MM.1S (cell line): Measurements from ENCODE around the gene GSN.

Experiments used
- DNase-seq: peaks from one replicate; pipeline ENCODE4 v3.0.0-alpha.2; 2015
- H2AFZ ChIP-seq: fragments of 300-600 bp; sonication (generic); 2 replicates; pipeline ENCODE4 v1.6.0; 2016; ENCODE audit warnings: antibody characterized with exemption, low read length
- H3F3A ChIP-seq: fragments of 300-600 bp; sonication (generic); 2 replicates; pipeline ENCODE4 v1.6.1; 2016; ENCODE audit warnings: mild to moderate bottlenecking, antibody characterized with exemption, low read length, moderate library complexity, mixed read lengths; ENCODE audit not compliant: insufficient read depth
- H3K27ac ChIP-seq: fragments of 300-600 bp; sonication (generic); 2 replicates; pipeline ENCODE4 v1.5.1; 2016; ENCODE audit warnings: mild to moderate bottlenecking, low read length
- H3K27me3 ChIP-seq: fragments of 300-600 bp; sonication (generic); replicated peaks from 2 replicates; pipeline ENCODE4 v1.6.0; 2016; ENCODE audit warnings: low read length; ENCODE audit not compliant: insufficient read depth
- H3K36me3 ChIP-seq: fragments of 300-600 bp; sonication (generic); replicated peaks from 2 replicates; pipeline ENCODE4 v1.6.1; 2016; ENCODE audit warnings: mild to moderate bottlenecking, low read length, mixed read lengths; ENCODE audit not compliant: insufficient read depth
- H3K4me1 ChIP-seq: fragments of 300-600 bp; sonication (generic); 2 replicates; pipeline ENCODE4 v1.6.1; 2016; ENCODE audit warnings: low read length, mixed read lengths
- H3K4me2 ChIP-seq: fragments of 300-600 bp; sonication (generic); 2 replicates; pipeline ENCODE4 v1.6.0; 2016; ENCODE audit warnings: low read depth, low read length
- H3K4me3 ChIP-seq: fragments of 300-600 bp; sonication (generic); 2 replicates; pipeline ENCODE4 v1.5.1; 2016; ENCODE audit warnings: low read length, mixed read lengths
- H3K79me2 ChIP-seq: fragments of 300-600 bp; sonication (generic); 2 replicates; pipeline ENCODE4 v1.6.1; 2016; ENCODE audit warnings: mixed run types, low read length, mixed read lengths
- H3K9ac ChIP-seq: fragments of 300-600 bp; sonication (generic); 2 replicates; pipeline ENCODE4 v1.6.1; 2016; ENCODE audit warnings: low read length, mixed read lengths
- H3K9me2 ChIP-seq: fragments of 300-600 bp; sonication (generic); replicated peaks from 2 replicates; pipeline ENCODE4 v1.6.1; 2016; ENCODE audit warnings: mild to moderate bottlenecking, low read length, mixed read lengths; ENCODE audit not compliant: insufficient read depth
- H3K9me3 ChIP-seq: fragments of 300-600 bp; sonication (generic); replicated peaks from 2 replicates; pipeline ENCODE4 v1.6.1; 2016; ENCODE audit warnings: mild to moderate bottlenecking, low read length, mixed read lengths; ENCODE audit not compliant: insufficient read depth
- H4K20me1 ChIP-seq: fragments of 300-600 bp; sonication (generic); 2 replicates; pipeline ENCODE4 v1.6.1; 2016; ENCODE audit warnings: mild to moderate bottlenecking, low read length, moderate library complexity, mixed read lengths; ENCODE audit not compliant: insufficient read depth
- EZH2 ChIP-seq: fragments of 300-600 bp; sonication (generic); optimal IDR thresholded peaks from 2 replicates; pipeline ENCODE3; 2017; ENCODE audit warnings: low read depth, mild to moderate bottlenecking, antibody characterized with exemption, low read length, mixed read lengths
- EZH2phosphoT487 ChIP-seq: fragments of 300-600 bp; sonication (generic); IDR thresholded peaks from 2 replicates; pipeline ENCODE4 v1.6.1; 2018; ENCODE audit warnings: antibody characterized with exemption, low read length
- TF ChIP-seq, protein P1 (sequence below): fragments of 300-600 bp; sonication (generic); IDR thresholded peaks from 2 replicates; pipeline ENCODE4 v1.5.1; 2016; ENCODE audit warnings: antibody characterized with exemption, low read length, mixed read lengths

The GSN gene

DNA sequence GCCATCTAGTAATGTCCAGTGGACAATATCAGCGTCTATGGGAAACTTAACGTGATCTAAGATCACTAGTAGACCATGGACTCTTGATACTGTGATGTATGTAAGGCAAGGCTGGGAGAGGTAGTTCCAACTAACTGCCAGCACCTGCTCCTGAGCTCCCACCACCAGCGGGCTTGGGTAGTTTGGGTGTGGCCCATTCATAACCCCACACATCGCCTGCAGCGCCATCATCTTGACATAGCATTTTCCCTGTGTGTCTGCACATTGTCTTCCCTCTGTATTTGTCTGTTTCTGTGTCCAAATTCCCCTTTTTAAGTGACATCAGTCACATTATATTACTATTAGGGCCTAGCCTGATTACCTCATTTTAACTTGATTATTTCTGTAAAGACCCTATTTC, 28.1 kb upstream of the GSN start:
- Histone ChIP-seq H4K20me1 (no peaks in the 10 kb centered on the region), H3K79me2 (no peaks in the 10 kb centered on the region), H3K9me3 (no peaks in the 10 kb centered on the region), H3F3A (no peaks in the 10 kb centered on the region), H2AFZ (no peak overlapping the region), H3K36me3 (no peaks in the 10 kb centered on the region), H3K4me1 (no peaks in the 10 kb centered on the region), H3K4me3 (no peak overlapping the region), H3K9ac (no peak overlapping the region), H3K27me3 (no peaks in the 10 kb centered on the region), H3K27ac (no peak overlapping the region), H3K9me2 (no peaks in the 10 kb centered on the region), H3K4me2 (no peak overlapping the region)
- DNase-seq: no peak
- TF ChIP-seq EZH2phosphoT487 (no peak), EZH2 (no peak)
- TF ChIP-seq, protein P1, sequence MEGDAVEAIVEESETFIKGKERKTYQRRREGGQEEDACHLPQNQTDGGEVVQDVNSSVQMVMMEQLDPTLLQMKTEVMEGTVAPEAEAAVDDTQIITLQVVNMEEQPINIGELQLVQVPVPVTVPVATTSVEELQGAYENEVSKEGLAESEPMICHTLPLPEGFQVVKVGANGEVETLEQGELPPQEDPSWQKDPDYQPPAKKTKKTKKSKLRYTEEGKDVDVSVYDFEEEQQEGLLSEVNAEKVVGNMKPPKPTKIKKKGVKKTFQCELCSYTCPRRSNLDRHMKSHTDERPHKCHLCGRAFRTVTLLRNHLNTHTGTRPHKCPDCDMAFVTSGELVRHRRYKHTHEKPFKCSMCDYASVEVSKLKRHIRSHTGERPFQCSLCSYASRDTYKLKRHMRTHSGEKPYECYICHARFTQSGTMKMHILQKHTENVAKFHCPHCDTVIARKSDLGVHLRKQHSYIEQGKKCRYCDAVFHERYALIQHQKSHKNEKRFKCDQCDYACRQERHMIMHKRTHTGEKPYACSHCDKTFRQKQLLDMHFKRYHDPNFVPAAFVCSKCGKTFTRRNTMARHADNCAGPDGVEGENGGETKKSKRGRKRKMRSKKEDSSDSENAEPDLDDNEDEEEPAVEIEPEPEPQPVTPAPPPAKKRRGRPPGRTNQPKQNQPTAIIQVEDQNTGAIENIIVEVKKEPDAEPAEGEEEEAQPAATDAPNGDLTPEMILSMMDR: no peak

DNA sequence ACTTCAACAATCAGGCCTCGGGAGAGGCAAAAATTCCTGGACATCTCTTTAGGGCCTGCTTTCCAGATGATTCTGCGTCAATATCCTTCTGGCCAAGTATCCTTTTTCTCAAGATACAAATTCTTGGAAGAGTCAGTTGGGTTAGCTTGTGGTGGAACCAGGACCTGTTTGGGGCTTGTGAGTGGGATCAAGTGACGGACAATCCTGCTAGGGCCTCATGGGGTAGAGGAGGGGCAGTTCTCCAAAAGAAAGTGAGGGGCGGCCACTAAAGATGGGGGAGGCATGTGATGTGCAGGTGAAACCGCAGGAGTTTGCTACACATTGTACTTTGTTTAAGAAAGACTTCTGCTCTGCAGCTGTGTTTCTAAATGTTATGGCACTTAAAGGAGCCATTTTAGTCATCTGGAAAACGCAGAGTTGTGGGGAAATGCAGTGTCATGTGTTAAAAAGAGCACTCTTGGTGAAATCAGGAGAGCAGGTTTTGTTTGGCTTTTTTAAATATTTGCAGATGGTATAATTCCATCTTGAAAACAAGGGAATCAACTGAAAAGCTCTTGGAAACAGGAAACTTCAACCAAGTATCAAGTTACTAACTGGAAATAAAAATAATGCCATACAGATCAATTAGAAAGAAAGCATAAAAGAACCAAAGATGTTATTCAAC, 27.4 kb upstream of the GSN start:
- no peaks in the 10 kb centered on the region for H3F3A ChIP-seq
- TF ChIP-seq, protein P1: no peak
- no peak for TF ChIP-seq EZH2phosphoT487
- TF ChIP-seq EZH2: no peak
- no peaks in the 10 kb centered on the region for H4K20me1 ChIP-seq
- no peaks in the 10 kb centered on the region for H3K27me3 ChIP-seq
- no peak for DNase-seq
- no peaks in the 10 kb centered on the region for H3K4me1 ChIP-seq
- no peaks in the 10 kb centered on the region for H3K9me3 ChIP-seq
- H3K79me2 ChIP-seq: no peaks in the 10 kb centered on the region
- no peak overlapping the region for H3K27ac ChIP-seq
- no peak overlapping the region for H2AFZ ChIP-seq
- H3K4me2 ChIP-seq: no peak overlapping the region
- no peak overlapping the region for H3K9ac ChIP-seq
- H3K9me2 ChIP-seq: no peaks in the 10 kb centered on the region
- H3K36me3 ChIP-seq: no peaks in the 10 kb centered on the region
- H3K4me3 ChIP-seq: no peak overlapping the region

DNA sequence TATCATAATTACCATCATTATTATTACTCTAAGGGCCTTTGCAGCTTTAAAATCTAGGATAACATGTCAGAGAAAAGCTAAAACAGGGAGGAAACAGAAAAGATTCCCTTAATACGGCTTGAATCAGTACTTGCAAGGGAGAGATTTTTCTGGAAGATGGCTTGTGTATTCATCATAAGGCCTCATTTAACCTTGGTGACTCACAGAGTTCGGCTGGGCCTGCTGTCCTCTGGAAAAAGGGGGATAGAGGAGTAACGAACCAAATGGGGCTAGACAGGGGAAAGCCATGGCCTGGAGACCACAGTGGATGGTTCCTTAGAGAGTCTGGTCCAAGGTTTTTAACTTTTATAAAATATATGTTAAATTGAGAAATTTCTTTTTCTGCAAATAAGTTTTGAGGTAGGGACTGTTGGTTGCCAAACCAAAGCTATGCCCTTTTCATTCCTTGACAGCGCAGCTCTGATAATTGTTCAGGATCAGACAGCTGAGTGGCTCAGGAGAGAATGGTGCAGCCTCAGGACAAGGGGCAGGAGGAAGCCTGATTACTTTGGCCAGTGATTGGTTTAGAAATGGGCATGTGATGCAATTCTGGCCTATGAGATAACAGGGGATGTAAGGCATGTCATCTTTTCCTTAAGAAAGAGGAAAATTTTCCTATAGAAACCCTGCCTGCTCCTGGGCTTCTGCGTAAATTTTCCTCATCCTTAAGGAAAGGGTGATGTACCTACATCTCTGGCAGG, 25.6 kb upstream of the GSN start:
- no peaks in the 10 kb centered on the region for H3K36me3 ChIP-seq
- H3K4me3 ChIP-seq: no peak overlapping the region
- TF ChIP-seq EZH2phosphoT487: no peak
- no peak for TF ChIP-seq EZH2
- TF ChIP-seq, protein P1: no peak
- no peaks in the 10 kb centered on the region for H3F3A ChIP-seq
- no peaks in the 10 kb centered on the region for H3K4me1 ChIP-seq
- H3K27ac ChIP-seq: no peak overlapping the region
- no peaks in the 10 kb centered on the region for H3K9me3 ChIP-seq
- H3K4me2 ChIP-seq: no peak overlapping the region
- H4K20me1 ChIP-seq: no peaks in the 10 kb centered on the region
- H3K27me3 ChIP-seq: no peaks in the 10 kb centered on the region
- DNase-seq: no peak
- H3K9me2 ChIP-seq: no peaks in the 10 kb centered on the region
- H3K9ac ChIP-seq: no peak overlapping the region
- H3K79me2 ChIP-seq: no peaks in the 10 kb centered on the region
- H2AFZ ChIP-seq: no peak overlapping the region
